ENCODE results near the gene ARSJ.

The ARSJ gene

DNA sequence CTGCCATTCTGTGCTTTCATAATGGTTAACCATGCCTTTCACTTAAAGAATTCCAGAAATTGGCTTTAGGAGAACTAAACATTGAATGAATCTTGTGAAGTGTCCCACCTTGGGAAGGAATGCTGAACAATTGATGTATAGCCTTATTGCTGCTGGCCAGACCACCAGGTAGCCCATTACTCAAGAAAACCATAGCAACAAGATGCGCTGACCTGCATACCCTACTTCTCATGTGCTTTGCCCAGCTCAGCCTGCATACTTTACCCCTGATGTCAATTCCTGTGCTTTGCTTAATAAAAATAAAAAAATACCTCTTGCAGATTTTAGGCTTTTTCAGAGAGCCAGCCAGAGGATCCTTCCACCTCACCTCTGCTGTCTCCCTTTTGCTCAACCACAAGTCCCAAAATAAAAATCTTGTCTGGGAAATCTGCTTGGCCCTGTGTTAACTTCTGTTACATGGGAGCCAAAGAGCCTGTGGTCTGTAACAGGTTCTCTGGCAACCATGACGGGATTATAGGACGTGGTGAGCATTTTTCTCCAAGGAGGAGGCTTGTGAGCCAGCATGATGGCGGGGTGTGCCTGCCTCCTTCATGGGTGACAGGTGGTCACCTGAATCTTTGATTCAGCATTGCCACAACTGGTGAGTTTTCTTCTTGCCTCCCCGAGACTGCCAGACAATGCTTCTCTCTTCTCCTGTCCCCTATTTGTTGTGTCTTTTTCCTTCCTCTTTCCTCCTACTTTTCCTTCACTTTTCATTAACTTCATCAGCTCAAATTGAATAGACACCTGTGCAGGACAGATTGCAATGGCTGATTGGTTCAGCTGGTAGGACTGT, 106.8 kb downstream of the ARSJ start:
- H3K27ac ChIP-seq (ENCODE audit: low read depth, low read length): no peak overlapping the region
- H3K36me3 ChIP-seq (ENCODE audit: control insufficient read depth, low read length): no peaks in the 10 kb centered on the region
- peaks cover 6% of the 10 kb centered on the region for H3K4me1 ChIP-seq (ENCODE audit: control insufficient read depth, low read length)
- H3K4me2 ChIP-seq (ENCODE audit: low read length): no peak overlapping the region
- no peaks in the 10 kb centered on the region for H3K27me3 ChIP-seq (ENCODE audit: control insufficient read depth, low read length)
- H3K79me2 ChIP-seq (ENCODE audit: control insufficient read depth, low read length): no peaks in the 10 kb centered on the region
- H3K9me2 ChIP-seq (replicated peaks; ENCODE audit: control insufficient read depth, low read length): no peaks in the 10 kb centered on the region
- no peaks in the 10 kb centered on the region for H4K20me1 ChIP-seq (ENCODE audit: control insufficient read depth, insufficient read depth, low read depth, low read length)
- H3F3A ChIP-seq (ENCODE audit: control insufficient read depth, insufficient read depth): no peaks in the 10 kb centered on the region
- TF ChIP-seq EZH2phosphoT487 (IDR thresholded peaks at IDR 0.05; ENCODE audit: borderline replicate concordance, low read length): no peak
- TF ChIP-seq, protein P1, sequence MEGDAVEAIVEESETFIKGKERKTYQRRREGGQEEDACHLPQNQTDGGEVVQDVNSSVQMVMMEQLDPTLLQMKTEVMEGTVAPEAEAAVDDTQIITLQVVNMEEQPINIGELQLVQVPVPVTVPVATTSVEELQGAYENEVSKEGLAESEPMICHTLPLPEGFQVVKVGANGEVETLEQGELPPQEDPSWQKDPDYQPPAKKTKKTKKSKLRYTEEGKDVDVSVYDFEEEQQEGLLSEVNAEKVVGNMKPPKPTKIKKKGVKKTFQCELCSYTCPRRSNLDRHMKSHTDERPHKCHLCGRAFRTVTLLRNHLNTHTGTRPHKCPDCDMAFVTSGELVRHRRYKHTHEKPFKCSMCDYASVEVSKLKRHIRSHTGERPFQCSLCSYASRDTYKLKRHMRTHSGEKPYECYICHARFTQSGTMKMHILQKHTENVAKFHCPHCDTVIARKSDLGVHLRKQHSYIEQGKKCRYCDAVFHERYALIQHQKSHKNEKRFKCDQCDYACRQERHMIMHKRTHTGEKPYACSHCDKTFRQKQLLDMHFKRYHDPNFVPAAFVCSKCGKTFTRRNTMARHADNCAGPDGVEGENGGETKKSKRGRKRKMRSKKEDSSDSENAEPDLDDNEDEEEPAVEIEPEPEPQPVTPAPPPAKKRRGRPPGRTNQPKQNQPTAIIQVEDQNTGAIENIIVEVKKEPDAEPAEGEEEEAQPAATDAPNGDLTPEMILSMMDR (IDR thresholded peaks at IDR 0.05; ENCODE audit: low read depth, low read length, poor library complexity, severe bottlenecking): no peak
- no peak overlapping the region for H3K4me3 ChIP-seq (ENCODE audit: low read length)
- H3K9me3 ChIP-seq (ENCODE audit: control insufficient read depth, insufficient read depth, low read length): no peaks in the 10 kb centered on the region

DNA sequence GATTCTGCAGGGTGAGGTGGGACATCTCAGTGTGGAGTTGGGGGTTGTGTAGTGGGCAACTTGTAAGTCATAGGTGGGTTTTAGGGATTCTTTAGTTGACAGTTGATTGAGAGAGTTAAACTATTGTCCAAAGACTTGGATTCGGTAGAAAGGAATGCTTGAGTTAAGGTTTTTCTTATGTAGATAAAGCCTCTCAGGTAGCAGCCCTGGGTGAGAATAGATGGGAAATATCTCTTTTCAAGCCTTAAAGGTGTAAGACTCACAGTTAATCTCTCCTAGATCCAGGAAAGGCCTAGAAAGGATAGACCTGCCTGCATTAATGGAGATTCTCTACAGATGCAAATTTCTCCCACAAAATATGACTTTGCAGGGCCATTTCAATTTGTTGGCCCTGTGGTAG, 108.4 kb downstream of the ARSJ start:
- no peaks in the 10 kb centered on the region for H3K36me3 ChIP-seq (ENCODE audit: control insufficient read depth, low read length)
- H3K4me3 ChIP-seq (ENCODE audit: low read length): no peak overlapping the region
- TF ChIP-seq, protein P1 (IDR thresholded peaks at IDR 0.05; ENCODE audit: low read depth, low read length, poor library complexity, severe bottlenecking): no peak
- no peak for TF ChIP-seq EZH2phosphoT487 (IDR thresholded peaks at IDR 0.05; ENCODE audit: borderline replicate concordance, low read length)
- no peaks in the 10 kb centered on the region for H3K9me2 ChIP-seq (replicated peaks; ENCODE audit: control insufficient read depth, low read length)
- no peaks in the 10 kb centered on the region for H3F3A ChIP-seq (ENCODE audit: control insufficient read depth, insufficient read depth)
- H3K9me3 ChIP-seq (ENCODE audit: control insufficient read depth, insufficient read depth, low read length): no peaks in the 10 kb centered on the region
- H3K79me2 ChIP-seq (ENCODE audit: control insufficient read depth, low read length): no peaks in the 10 kb centered on the region
- no peak overlapping the region for H3K4me2 ChIP-seq (ENCODE audit: low read length)
- no peaks in the 10 kb centered on the region for H4K20me1 ChIP-seq (ENCODE audit: control insufficient read depth, insufficient read depth, low read depth, low read length)
- H3K27me3 ChIP-seq (ENCODE audit: control insufficient read depth, low read length): no peaks in the 10 kb centered on the region
- no peak overlapping the region for H3K27ac ChIP-seq (ENCODE audit: low read depth, low read length)
- H3K4me1 ChIP-seq (ENCODE audit: control insufficient read depth, low read length): peaks cover 6% of the 10 kb centered on the region

DNA sequence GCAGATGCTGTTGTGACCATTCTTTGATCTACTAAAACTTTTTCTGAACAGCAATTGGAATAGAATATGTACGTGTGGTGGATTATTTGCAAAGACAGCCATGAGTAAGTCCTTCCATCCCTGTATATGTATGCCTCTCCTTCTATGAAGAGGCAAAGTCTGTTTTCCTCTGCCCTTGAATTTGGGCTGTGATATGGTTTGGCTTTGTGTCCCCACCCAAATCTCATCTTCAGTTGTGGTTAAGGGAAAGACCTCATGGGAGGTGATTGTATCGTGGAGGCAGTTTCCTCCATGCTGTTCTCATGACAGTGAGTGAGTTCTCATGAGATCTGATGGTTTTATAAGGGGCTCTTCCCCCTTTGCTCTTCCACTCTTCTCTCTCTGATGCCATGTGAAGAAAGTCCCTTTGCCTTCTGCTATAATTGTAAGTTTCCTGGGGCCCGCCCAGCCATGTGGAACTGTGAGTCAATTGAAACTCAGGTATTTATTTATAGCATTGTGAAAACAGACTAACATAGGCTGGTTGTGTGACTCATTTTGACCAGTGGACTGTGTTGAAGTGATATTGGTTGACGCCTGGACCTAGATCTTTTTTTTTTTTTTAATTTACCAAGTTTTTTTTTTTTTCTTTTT, 109.6 kb downstream of the ARSJ start:
- Histone ChIP-seq H3K4me2 (ENCODE audit: low read length) (no peak overlapping the region), H3K36me3 (ENCODE audit: control insufficient read depth, low read length) (no peaks in the 10 kb centered on the region), H3K9me2 (replicated peaks; ENCODE audit: control insufficient read depth, low read length) (no peaks in the 10 kb centered on the region), H4K20me1 (ENCODE audit: control insufficient read depth, insufficient read depth, low read depth, low read length) (no peaks in the 10 kb centered on the region), H3K27me3 (ENCODE audit: control insufficient read depth, low read length) (no peaks in the 10 kb centered on the region), H3F3A (ENCODE audit: control insufficient read depth, insufficient read depth) (no peaks in the 10 kb centered on the region), H3K27ac (ENCODE audit: low read depth, low read length) (no peak overlapping the region), H3K79me2 (ENCODE audit: control insufficient read depth, low read length) (no peaks in the 10 kb centered on the region), H3K4me3 (ENCODE audit: low read length) (no peak overlapping the region), H3K9me3 (ENCODE audit: control insufficient read depth, insufficient read depth, low read length) (no peaks in the 10 kb centered on the region), H3K4me1 (ENCODE audit: control insufficient read depth, low read length) (peaks cover 6% of the 10 kb centered on the region)
- TF ChIP-seq, protein P1 (IDR thresholded peaks at IDR 0.05; ENCODE audit: low read depth, low read length, poor library complexity, severe bottlenecking): no peak

Measured in DOHH2 (cell line).